ENCODE measurements around the gene RAI1. TPM values are rescaled to one million over a fixed set of nuclear protein-coding genes. Genes with fewer than 3 reads are reported as not detected.

RAI1 gene
- total RNA-seq, 4 donors from 2014 or later: 12.8 to 51.2 (median 47.6) TPM

GRCh38 chr17:17820463-17821158, 139.4 kb downstream of the RAI1 start:
- H3K4me3 ChIP-seq: peak overlapping the region in 1 of 4 donors; percentile 59
- H3K27ac ChIP-seq: peak overlapping the region in 1 of 4 donors; percentile 19
- TF ChIP-seq CTCF (IDR thresholded peaks at IDR 0.05): no peak
- no peak for TF ChIP-seq POLR2A (IDR thresholded peaks at IDR 0.05)
- H3K27me3 ChIP-seq: no peaks in the 10 kb centered on the region
- H3K4me1 ChIP-seq: peaks cover 14 to 77% (median 24%) of the 10 kb centered on the region in 4 donors
- peaks cover 0 to 45% (median 0%) of the 10 kb centered on the region in 3 donors for H3K36me3 ChIP-seq
- no peak for DNase-seq
- no peaks in the 10 kb centered on the region for H3K9me3 ChIP-seq

GRCh38 chr17:17822189-17822588, 140.9 kb downstream of the RAI1 start:
- Histone ChIP-seq H3K9me3 (no peaks in the 10 kb centered on the region), H3K27ac (peak overlapping the region; percentile 68 to 91 (median 74)), H3K4me3 (peak overlapping the region in 3 of 4 donors; percentile 29 to 64 (median 59)), H3K36me3 (peaks cover 0 to 31% (median 0%) of the 10 kb centered on the region in 3 donors), H3K4me1 (peaks cover 14 to 91% (median 24%) of the 10 kb centered on the region in 4 donors), H3K27me3 (no peaks in the 10 kb centered on the region)
- no peak for DNase-seq
- TF ChIP-seq POLR2A (IDR thresholded peaks at IDR 0.05) (no peak), CTCF (IDR thresholded peaks at IDR 0.05) (no peak)

- TF ChIP-seq POLR2A (IDR thresholded peaks at IDR 0.05) (no peak), CTCF (IDR thresholded peaks at IDR 0.05) (no peak)
- Histone ChIP-seq H3K27me3 (no peaks in the 10 kb centered on the region), H3K27ac (peak overlapping the region; percentile 68 to 91 (median 74)), H3K9me3 (no peaks in the 10 kb centered on the region), H3K36me3 (peaks cover 0 to 27% (median 0%) of the 10 kb centered on the region in 3 donors), H3K4me1 (peaks cover 14 to 94% (median 24%) of the 10 kb centered on the region in 4 donors), H3K4me3 (peak overlapping the region; percentile 29 to 64 (median 48))
- DNase-seq: no peak
Measured at GRCh38 chr17:17822616-17823015, 141.4 kb downstream of the RAI1 start.

- Histone ChIP-seq H3K4me1 (peaks cover 14 to 91% (median 24%) of the 10 kb centered on the region in 4 donors), H3K27ac (peak overlapping the region; percentile 70 to 95 (median 88)), H3K36me3 (peaks cover 0 to 17% (median 0%) of the 10 kb centered on the region in 3 donors), H3K9me3 (no peaks in the 10 kb centered on the region), H3K27me3 (no peaks in the 10 kb centered on the region), H3K4me3 (peak overlapping the region; percentile 29 to 64 (median 48))
- peak; percentile 79 to 92 (median 91) for DNase-seq
- TF ChIP-seq POLR2A (IDR thresholded peaks at IDR 0.05) (peak; percentile 56 to 66), CTCF (IDR thresholded peaks at IDR 0.05) (no peak)
Measured at GRCh38 chr17:17823433-17824118, 142.3 kb downstream of the RAI1 start.

- Histone ChIP-seq H3K4me3 (peak overlapping the region; percentile 17 to 64 (median 36)), H3K27ac (peak overlapping the region; percentile 68 to 95 (median 88)), H3K9me3 (no peaks in the 10 kb centered on the region), H3K4me1 (peaks cover 14 to 84% (median 24%) of the 10 kb centered on the region in 4 donors), H3K36me3 (peaks cover 0 to 10% (median 0%) of the 10 kb centered on the region in 3 donors), H3K27me3 (no peaks in the 10 kb centered on the region)
- no peak for DNase-seq
- TF ChIP-seq POLR2A (IDR thresholded peaks at IDR 0.05) (no peak), CTCF (IDR thresholded peaks at IDR 0.05) (no peak)
Measured at GRCh38 chr17:17824119-17824782, 143.0 kb downstream of the RAI1 start.
